Trophoblast cell (in vitro differentiated cells and primary cell): ENCODE data around the gene DUXA. TPM values are rescaled to one million over a fixed set of nuclear protein-coding genes. Genes with fewer than 3 reads are reported as not detected.
A peak's percentile ranks its signal among the peaks of the same experiment; 100 is the strongest.

ENCODE experiments used
- DNase-seq, 2 donors: peaks; one replicate each; pipeline ENCODE4 v3.0.0-alpha.2; 2016
- H2AFZ ChIP-seq: 2 replicates; pipeline ENCODE4 v1.6.1; 2013; ENCODE audit warnings: low read length, moderate library complexity, mild to moderate bottlenecking; ENCODE audit not compliant: insufficient read depth, poor library complexity
- H2AK5ac ChIP-seq: 2 replicates; pipeline ENCODE4 v1.6.1; 2013; ENCODE audit warnings: mild to moderate bottlenecking, low read length
- H2BK120ac ChIP-seq: 2 replicates; pipeline ENCODE4 v1.6.1; 2013; ENCODE audit warnings: low read length, mild to moderate bottlenecking, moderate library complexity; ENCODE audit not compliant: insufficient read depth, poor library complexity
- H2BK12ac ChIP-seq: 2 replicates; pipeline ENCODE4 v1.6.1; 2013; ENCODE audit warnings: mild to moderate bottlenecking, low read length, moderate library complexity
- H2BK5ac ChIP-seq: 2 replicates; pipeline ENCODE4 v1.6.1; 2013; ENCODE audit warnings: low read length, low read depth, moderate library complexity, mild to moderate bottlenecking; ENCODE audit not compliant: poor library complexity
- H3K14ac ChIP-seq: 2 replicates; pipeline ENCODE4 v1.6.1; 2013; ENCODE audit warnings: mild to moderate bottlenecking, low read length
- H3K18ac ChIP-seq: 2 replicates; pipeline ENCODE4 v1.6.1; 2013; ENCODE audit warnings: mild to moderate bottlenecking, low read length
- H3K23ac ChIP-seq: 2 replicates; pipeline ENCODE4 v1.6.1; 2013; ENCODE audit warnings: low read length
- H3K27ac ChIP-seq: 2 replicates; pipeline ENCODE4 v1.5.1; 2013; ENCODE audit warnings: low read depth, mild to moderate bottlenecking, inconsistent platforms, low read length, moderate library complexity
- H3K27me3 ChIP-seq: 2 replicates; pipeline ENCODE4 v1.6.1; 2013; ENCODE audit warnings: inconsistent platforms, mild to moderate bottlenecking, low read length, moderate library complexity; ENCODE audit not compliant: insufficient read depth
- H3K36me3 ChIP-seq, 2 experiments: 1 replicate in 1 of 2; 2 replicates in 1 of 2; pipeline ENCODE4 v1.6.1; 2013; ENCODE audit warnings: low read length in 2 of 2, mild to moderate bottlenecking in 2 of 2, moderate library complexity in 1 of 2; ENCODE audit not compliant: insufficient read depth in 2 of 2, control insufficient read depth in 1 of 2
- H3K4ac ChIP-seq: 2 replicates; pipeline ENCODE4 v1.6.1; 2013; ENCODE audit warnings: low read depth, mild to moderate bottlenecking, low read length, moderate library complexity
- H3K4me1 ChIP-seq, 2 experiments: 1 replicate in 1 of 2; 2 replicates in 1 of 2; pipeline ENCODE4 v1.6.1; 2013; ENCODE audit warnings: low read length in 2 of 2, mild to moderate bottlenecking in 2 of 2, moderate library complexity in 1 of 2; ENCODE audit not compliant: insufficient read depth in 2 of 2, control insufficient read depth in 1 of 2
- H3K4me2 ChIP-seq: 2 replicates; pipeline ENCODE4 v1.6.1; 2013; ENCODE audit warnings: inconsistent platforms, mild to moderate bottlenecking, low read length, moderate library complexity
- H3K4me3 ChIP-seq: 2 replicates; pipeline ENCODE4 v1.5.1; 2013; ENCODE audit warnings: mild to moderate bottlenecking, low read depth, low read length, inconsistent platforms
- H3K79me1 ChIP-seq: one replicate; pipeline ENCODE4 v1.6.1; 2013; ENCODE audit warnings: low read length
- H3K79me2 ChIP-seq: 2 replicates; pipeline ENCODE4 v1.6.1; 2013; ENCODE audit warnings: low read length, mild to moderate bottlenecking; ENCODE audit not compliant: control insufficient read depth, insufficient read depth, poor library complexity
- H3K9ac ChIP-seq: 2 replicates; pipeline ENCODE4 v1.6.1; 2013; ENCODE audit warnings: mild to moderate bottlenecking, low read length
- H3K9me3 ChIP-seq: 2 replicates; pipeline ENCODE4 v1.6.1; 2013; ENCODE audit warnings: low read depth, mild to moderate bottlenecking, control low read depth, inconsistent platforms, low read length; ENCODE audit not compliant: insufficient read depth
- H4K12ac ChIP-seq: 2 replicates; pipeline ENCODE4 v1.6.1; 2013; ENCODE audit warnings: low read depth, mild to moderate bottlenecking, low read length, moderate library complexity
- H4K8ac ChIP-seq: 2 replicates; pipeline ENCODE4 v1.6.1; 2013; ENCODE audit warnings: low read depth, mild to moderate bottlenecking, low read length, moderate library complexity
- H4K91ac ChIP-seq: one replicate; pipeline ENCODE4 v1.6.1; 2013; ENCODE audit warnings: low read depth, mild to moderate bottlenecking, low read length, moderate library complexity
- WGBS: extraction: QIAGEN DNeasy Blood & Tissue Kit; methylation state at CpG from one replicate; pipeline ENCODE4 v1.1.7; 2013; ENCODE audit warnings: missing lambda C conversion rate; ENCODE audit not compliant: insufficient read length, insufficient coverage; ENCODE audit errors: extremely low coverage; 5-methylcytosine and 5-hydroxymethylcytosine counted together
- polyA plus RNA-seq: library from polyadenylated mRNA; stranded (reverse); fragments of 200-250 nt; gene quantifications from 2 replicates; pipeline ENCODE4 v1.2.3, GENCODE V29; 2013

The DUXA gene
- polyA plus RNA-seq, result not detected in 2 replicates

DNA sequence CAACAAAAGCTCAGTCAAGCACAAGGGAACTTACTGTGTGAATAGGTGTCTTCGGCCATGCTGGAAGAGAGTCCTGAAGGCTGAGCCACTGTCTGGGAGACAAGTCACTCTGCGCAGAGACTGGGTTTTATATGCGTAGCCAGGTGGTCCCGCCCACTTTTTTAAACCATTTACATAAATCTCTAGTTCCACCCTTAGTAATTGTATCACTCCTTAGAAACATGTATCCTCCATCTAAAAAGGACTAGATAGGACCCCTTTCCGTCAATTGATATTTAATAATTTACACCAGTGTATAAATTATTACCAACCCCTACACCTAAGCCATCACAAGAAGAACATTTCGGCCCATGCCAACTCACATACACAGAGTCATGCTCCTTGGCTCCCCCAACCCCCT, at the start of gene DUXA:
Gene DUXA (minus strand): TSS at position 101 of the 400 bp plus-strand sequence. CDS start 42 bp downstream, at position 59.
- no peak within 1 kb of the TSS for H3K9ac ChIP-seq
- no peak within 1 kb of the TSS for H3K4ac ChIP-seq
- no peaks in the 10 kb centered on the region for H3K4me1 ChIP-seq
- no peak within 1 kb of the TSS for H2BK12ac ChIP-seq
- no peaks in the 10 kb centered on the region for H3K79me1 ChIP-seq
- no peak within 1 kb of the TSS for H3K4me2 ChIP-seq
- H4K8ac ChIP-seq, result no peak within 1 kb of the TSS
- no peak within 1 kb of the TSS for H2AK5ac ChIP-seq
- H2BK120ac ChIP-seq, result no peak within 1 kb of the TSS
- no peaks in the 10 kb centered on the region for H3K27me3 ChIP-seq
- H3K14ac ChIP-seq, result no peak within 1 kb of the TSS
- H4K12ac ChIP-seq, result no peak within 1 kb of the TSS
- H2AFZ ChIP-seq, result no peak within 1 kb of the TSS
- no peaks in the 10 kb centered on the region for H3K79me2 ChIP-seq
- no peak for DNase-seq
- no peak within 1 kb of the TSS for H3K23ac ChIP-seq
- H2BK5ac ChIP-seq, result no peak within 1 kb of the TSS
- H4K91ac ChIP-seq, result no peak within 1 kb of the TSS
- no peak within 1 kb of the TSS for H3K4me3 ChIP-seq
- no peak within 1 kb of the TSS for H3K18ac ChIP-seq
- H3K27ac ChIP-seq, result no peak within 1 kb of the TSS
- peaks cover 11% of the 10 kb centered on the region for H3K9me3 ChIP-seq
- WGBS, result no CpG with 5 or more reads among the region's 6 CpGs
- H3K36me3 ChIP-seq, result no peaks in the 10 kb centered on the region

DNA sequence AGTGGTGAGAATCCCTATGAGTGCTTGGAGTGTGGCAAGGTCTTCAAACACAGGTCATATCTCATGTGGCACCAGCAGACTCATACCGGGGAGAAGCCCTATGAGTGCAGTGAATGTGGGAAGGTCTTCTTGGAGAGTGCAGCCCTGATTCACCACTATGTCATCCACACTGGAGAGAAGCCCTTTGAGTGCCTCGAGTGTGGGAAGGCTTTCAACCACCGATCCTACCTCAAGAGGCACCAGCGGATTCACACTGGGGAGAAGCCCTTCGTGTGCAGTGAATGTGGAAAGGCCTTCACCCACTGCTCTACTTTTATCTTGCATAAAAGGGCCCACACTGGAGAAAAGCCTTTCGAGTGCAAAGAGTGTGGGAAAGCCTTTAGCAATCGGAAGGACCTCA, 44.8 kb upstream of the DUXA start:
- no peak overlapping the region for H3K14ac ChIP-seq
- H3K79me2 ChIP-seq, result no peaks in the 10 kb centered on the region
- H3K23ac ChIP-seq, result no peak overlapping the region
- no peak overlapping the region for H3K4ac ChIP-seq
- peaks cover 29 to 42% of the 10 kb centered on the region in 2 experiments for H3K36me3 ChIP-seq
- H4K12ac ChIP-seq, result no peak overlapping the region
- H3K18ac ChIP-seq, result no peak overlapping the region
- no peak overlapping the region for H2BK5ac ChIP-seq
- DNase-seq, result no peak
- H3K27ac ChIP-seq, result no peak overlapping the region
- H4K8ac ChIP-seq, result no peak overlapping the region
- no peaks in the 10 kb centered on the region for H3K4me1 ChIP-seq
- no peaks in the 10 kb centered on the region for H3K79me1 ChIP-seq
- WGBS, result no CpG with 5 or more reads among the region's 7 CpGs
- H4K91ac ChIP-seq, result no peak overlapping the region
- H2BK120ac ChIP-seq, result no peak overlapping the region
- no peak overlapping the region for H2BK12ac ChIP-seq
- H3K27me3 ChIP-seq, result no peaks in the 10 kb centered on the region
- H3K9ac ChIP-seq, result no peak overlapping the region
- no peak overlapping the region for H2AK5ac ChIP-seq
- no peak overlapping the region for H2AFZ ChIP-seq
- H3K4me2 ChIP-seq, result no peak overlapping the region
- H3K9me3 ChIP-seq, result no peaks in the 10 kb centered on the region
- H3K4me3 ChIP-seq, result no peak overlapping the region

DNA sequence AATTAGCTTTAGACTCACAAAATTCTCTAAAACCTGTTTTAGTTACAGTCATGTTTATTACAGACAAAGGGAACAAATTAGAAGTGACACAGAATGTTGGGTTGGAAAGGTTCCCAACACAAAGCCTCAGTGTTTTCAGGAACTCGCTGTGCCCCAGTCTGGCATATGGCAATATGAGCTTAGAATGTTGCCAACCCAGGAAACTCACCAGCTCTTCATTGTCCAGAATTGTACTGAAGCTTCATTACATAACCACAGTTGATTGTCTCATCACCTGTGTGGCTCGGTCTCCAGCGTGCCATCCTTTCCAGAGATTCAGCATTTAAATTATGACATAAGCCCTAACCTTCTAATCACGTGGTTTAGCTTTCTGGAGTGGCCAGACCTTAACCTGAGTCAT, 43.1 kb upstream of the DUXA start:
- no peak overlapping the region for H3K4ac ChIP-seq
- H3K4me2 ChIP-seq, result no peak overlapping the region
- no peaks in the 10 kb centered on the region for H3K9me3 ChIP-seq
- no peak overlapping the region for H2AK5ac ChIP-seq
- no peak overlapping the region for H4K12ac ChIP-seq
- no peaks in the 10 kb centered on the region for H3K79me2 ChIP-seq
- H2AFZ ChIP-seq, result no peak overlapping the region
- H3K27me3 ChIP-seq, result no peaks in the 10 kb centered on the region
- no peak overlapping the region for H2BK12ac ChIP-seq
- no peak overlapping the region for H4K91ac ChIP-seq
- no CpG with 5 or more reads among the region's 4 CpGs for WGBS
- no peak overlapping the region for H3K23ac ChIP-seq
- no peaks in the 10 kb centered on the region for H3K79me1 ChIP-seq
- H4K8ac ChIP-seq, result no peak overlapping the region
- no peak overlapping the region for H3K27ac ChIP-seq
- no peak overlapping the region for H3K9ac ChIP-seq
- H3K4me3 ChIP-seq, result no peak overlapping the region
- no peak overlapping the region for H3K18ac ChIP-seq
- H2BK120ac ChIP-seq, result no peak overlapping the region
- no peaks in the 10 kb centered on the region for H3K4me1 ChIP-seq
- H2BK5ac ChIP-seq, result no peak overlapping the region
- H3K14ac ChIP-seq, result no peak overlapping the region
- H3K36me3 ChIP-seq, result peaks cover 29 to 51% of the 10 kb centered on the region in 2 experiments
- no peak for DNase-seq

DNA sequence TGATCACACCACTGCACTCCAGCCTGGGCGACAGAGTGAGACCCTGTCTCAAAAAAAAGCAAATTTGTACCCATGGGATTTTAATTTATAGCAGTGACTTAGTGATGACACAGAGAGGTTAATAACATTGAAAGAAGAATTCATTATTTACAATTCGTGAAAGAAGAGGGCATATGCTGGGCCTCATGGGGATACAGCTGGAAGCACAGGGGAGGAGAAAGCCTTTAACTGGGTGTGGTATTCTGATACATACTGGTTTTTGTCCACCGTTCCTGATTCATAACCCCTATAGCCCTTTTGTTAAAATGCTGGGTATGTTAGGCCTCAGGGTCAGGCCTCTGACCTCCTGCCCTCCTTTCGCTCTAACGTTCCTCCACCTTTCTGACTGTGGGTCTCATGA, 34.9 kb upstream of the DUXA start:
- no peak overlapping the region for H2AFZ ChIP-seq
- H2BK5ac ChIP-seq, result no peak overlapping the region
- H4K12ac ChIP-seq, result no peak overlapping the region
- H3K4me1 ChIP-seq, result no peaks in the 10 kb centered on the region
- H4K8ac ChIP-seq, result no peak overlapping the region
- no peaks in the 10 kb centered on the region for H3K79me1 ChIP-seq
- no peak overlapping the region for H2AK5ac ChIP-seq
- peak in 1 of 2 donors; percentile 7 for DNase-seq
- H3K9ac ChIP-seq, result no peak overlapping the region
- no peak overlapping the region for H3K14ac ChIP-seq
- no peaks in the 10 kb centered on the region for H3K27me3 ChIP-seq
- peaks cover 26 to 35% of the 10 kb centered on the region in 2 experiments for H3K36me3 ChIP-seq
- no peak overlapping the region for H4K91ac ChIP-seq
- H3K27ac ChIP-seq, result no peak overlapping the region
- H3K4ac ChIP-seq, result no peak overlapping the region
- no peak overlapping the region for H3K4me3 ChIP-seq
- H2BK120ac ChIP-seq, result no peak overlapping the region
- no peak overlapping the region for H3K4me2 ChIP-seq
- no peak overlapping the region for H2BK12ac ChIP-seq
- H3K79me2 ChIP-seq, result no peaks in the 10 kb centered on the region
- no peak overlapping the region for H3K23ac ChIP-seq
- no CpG with 5 or more reads among the region's 5 CpGs for WGBS
- H3K18ac ChIP-seq, result no peak overlapping the region
- H3K9me3 ChIP-seq, result no peaks in the 10 kb centered on the region
